K562 (cell line): Measurements from ENCODE around the gene SLC25A17. TPM values are rescaled to one million over a fixed set of nuclear protein-coding genes. Genes with fewer than 3 reads are reported as not detected.

Source experiments
- ATF7 ChIP-seq: fragments of 450-650 bp; IDR thresholded peaks from 2 replicates; pipeline ENCODE4 v1.7.1; 2014; ENCODE audit warnings: mild to moderate bottlenecking, moderate library complexity
- MEF2A ChIP-seq: IDR thresholded peaks from 2 replicates; pipeline ENCODE4 v1.6.1; 2011; ENCODE audit warnings: low read depth, mild to moderate bottlenecking, low read length, moderate library complexity; ENCODE audit not compliant: control insufficient read depth
- ZFP36 ChIP-seq: fragments of 150-350 bp; IDR thresholded peaks from 2 replicates; pipeline ENCODE4 v1.6.1; 2018; ENCODE audit warnings: low read length, low read depth; ENCODE audit not compliant: partially characterized antibody
- ZNF644 ChIP-seq: fragments of 200-800 bp; sonication (Bioruptor generic); IDR thresholded peaks from 2 replicates; pipeline ENCODE4 v1.6.1; 2016; ENCODE audit warnings: low read depth, missing genetic modification characterization, missing compliant biosample characterization
- polyA plus RNA-seq, 8 experiments: library from polyadenylated mRNA; depleted of rRNA in 4 of 8; stranded (reverse) in 5 of 8; unstranded in 3 of 8; fragments of >200 nt; fragmentation: Nextera tagmentation in 2 of 8; fragmentation: Illumina TruSeq in 1 of 8; extraction: Ambion mirVana in 2 of 8; extraction: Trizol in 1 of 8; gene quantifications; 2 replicates each; pipeline versions ENCODE4 v1.2.1 to v1.2.3, GENCODE V29; 2011 to 2014; ENCODE audit warnings: inconsistent platforms in 1 of 8, missing spikeins in 1 of 8
- total RNA-seq, 7 experiments: library from RNA; depleted of rRNA in 6 of 7; stranded (reverse); fragments of >200 nt in 6 of 7; fragmentation: Illumina TruSeq in 2 of 7; extraction: Trizol in 2 of 7; gene quantifications; 2 replicates each; pipeline versions ENCODE4 v1.2.1 to v1.2.3, GENCODE V29; 2011 to 2021; ENCODE audit warnings: low replicate concordance in 1 of 7
- TF ChIP-seq, protein P1 (sequence below): fragments of 450-650 bp; formaldehyde crosslinking; IDR thresholded peaks from 2 replicates; pipeline ENCODE4 v1.4.0; 2022; ENCODE audit warnings: missing genetic modification characterization
- TF ChIP-seq, protein P2 (sequence below): fragments of 450-650 bp; formaldehyde crosslinking; IDR thresholded peaks from 2 replicates; pipeline ENCODE4 v1.4.0; 2020; ENCODE audit warnings: mild to moderate bottlenecking, mixed read lengths
- TF ChIP-seq, protein P3 (sequence below), 2 experiments: fragments of 450-650 bp; formaldehyde crosslinking in 1 of 2; IDR thresholded peaks; 2 replicates each; pipeline versions ENCODE4 v1.4.0 to v1.6.1; 2014 to 2020; ENCODE audit warnings: mild to moderate bottlenecking in 2 of 2, borderline replicate concordance in 1 of 2, low read depth in 1 of 2
- TF ChIP-seq, protein P4 (sequence below), 2 experiments: IDR thresholded peaks; 2 replicates each; pipeline ENCODE4 v1.6.1; 2011; ENCODE audit warnings: borderline replicate concordance in 1 of 2, control low read depth in 1 of 2, low read depth in 1 of 2, low read length in 1 of 2, mild to moderate bottlenecking in 1 of 2, mixed read lengths in 1 of 2, moderate library complexity in 1 of 2; ENCODE audit not compliant: insufficient read depth in 1 of 2, insufficient read length in 1 of 2, poor library complexity in 1 of 2, severe bottlenecking in 1 of 2; ENCODE audit errors: extremely low read depth in 1 of 2
- TF ChIP-seq, protein P5 (sequence below): fragments of 250-450 bp; sonication (Bioruptor Pico); IDR thresholded peaks from 2 replicates; pipeline ENCODE4 v1.8.0; 2021; ENCODE audit warnings: moderate library complexity, mild to moderate bottlenecking, inconsistent platforms

Gene SLC25A17
- total and polyA plus RNA-seq, 9 of the 15 experiments (the other 6 are each of a cell fraction or from before 2014, with no cell fraction given): 32.6 to 136 (median 56.2) TPM

DNA sequence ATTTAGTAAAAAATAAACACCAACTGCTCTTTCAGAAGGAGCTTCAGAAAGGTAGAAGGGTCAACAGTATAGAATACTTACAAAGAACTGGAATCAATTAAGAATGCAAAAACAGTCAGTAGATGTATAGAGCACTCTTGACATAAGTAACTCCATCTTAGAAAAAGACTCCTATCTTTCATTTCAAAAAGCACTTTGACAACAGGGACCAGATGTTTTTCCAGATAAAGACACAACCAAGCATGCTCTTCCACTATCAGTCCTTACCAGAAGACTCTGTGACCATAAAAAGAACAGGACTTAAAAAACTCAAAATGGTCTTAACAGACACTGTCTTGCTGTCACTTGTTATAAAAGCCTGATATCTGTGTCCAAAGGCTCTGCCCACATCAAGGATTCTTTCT lies 5.2 kb downstream of the SLC25A17 start (continued):
- TF ChIP-seq ZNF644 (tag): peak; percentile 100
- TF ChIP-seq, protein P1, sequence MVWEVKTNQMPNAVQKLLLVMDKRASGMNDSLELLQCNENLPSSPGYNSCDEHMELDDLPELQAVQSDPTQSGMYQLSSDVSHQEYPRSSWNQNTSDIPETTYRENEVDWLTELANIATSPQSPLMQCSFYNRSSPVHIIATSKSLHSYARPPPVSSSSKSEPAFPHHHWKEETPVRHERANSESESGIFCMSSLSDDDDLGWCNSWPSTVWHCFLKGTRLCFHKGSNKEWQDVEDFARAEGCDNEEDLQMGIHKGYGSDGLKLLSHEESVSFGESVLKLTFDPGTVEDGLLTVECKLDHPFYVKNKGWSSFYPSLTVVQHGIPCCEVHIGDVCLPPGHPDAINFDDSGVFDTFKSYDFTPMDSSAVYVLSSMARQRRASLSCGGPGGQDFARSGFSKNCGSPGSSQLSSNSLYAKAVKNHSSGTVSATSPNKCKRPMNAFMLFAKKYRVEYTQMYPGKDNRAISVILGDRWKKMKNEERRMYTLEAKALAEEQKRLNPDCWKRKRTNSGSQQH: peak; percentile 99
- TF ChIP-seq, protein P2, sequence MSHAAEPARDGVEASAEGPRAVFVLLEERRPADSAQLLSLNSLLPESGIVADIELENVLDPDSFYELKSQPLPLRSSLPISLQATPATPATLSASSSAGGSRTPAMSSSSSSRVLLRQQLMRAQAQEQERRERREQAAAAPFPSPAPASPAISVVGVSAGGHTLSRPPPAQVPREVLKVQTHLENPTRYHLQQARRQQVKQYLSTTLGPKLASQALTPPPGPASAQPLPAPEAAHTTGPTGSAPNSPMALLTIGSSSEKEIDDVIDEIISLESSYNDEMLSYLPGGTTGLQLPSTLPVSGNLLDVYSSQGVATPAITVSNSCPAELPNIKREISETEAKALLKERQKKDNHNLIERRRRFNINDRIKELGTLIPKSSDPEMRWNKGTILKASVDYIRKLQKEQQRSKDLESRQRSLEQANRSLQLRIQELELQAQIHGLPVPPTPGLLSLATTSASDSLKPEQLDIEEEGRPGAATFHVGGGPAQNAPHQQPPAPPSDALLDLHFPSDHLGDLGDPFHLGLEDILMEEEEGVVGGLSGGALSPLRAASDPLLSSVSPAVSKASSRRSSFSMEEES: peak; percentile 87
- TF ChIP-seq, protein P3, sequence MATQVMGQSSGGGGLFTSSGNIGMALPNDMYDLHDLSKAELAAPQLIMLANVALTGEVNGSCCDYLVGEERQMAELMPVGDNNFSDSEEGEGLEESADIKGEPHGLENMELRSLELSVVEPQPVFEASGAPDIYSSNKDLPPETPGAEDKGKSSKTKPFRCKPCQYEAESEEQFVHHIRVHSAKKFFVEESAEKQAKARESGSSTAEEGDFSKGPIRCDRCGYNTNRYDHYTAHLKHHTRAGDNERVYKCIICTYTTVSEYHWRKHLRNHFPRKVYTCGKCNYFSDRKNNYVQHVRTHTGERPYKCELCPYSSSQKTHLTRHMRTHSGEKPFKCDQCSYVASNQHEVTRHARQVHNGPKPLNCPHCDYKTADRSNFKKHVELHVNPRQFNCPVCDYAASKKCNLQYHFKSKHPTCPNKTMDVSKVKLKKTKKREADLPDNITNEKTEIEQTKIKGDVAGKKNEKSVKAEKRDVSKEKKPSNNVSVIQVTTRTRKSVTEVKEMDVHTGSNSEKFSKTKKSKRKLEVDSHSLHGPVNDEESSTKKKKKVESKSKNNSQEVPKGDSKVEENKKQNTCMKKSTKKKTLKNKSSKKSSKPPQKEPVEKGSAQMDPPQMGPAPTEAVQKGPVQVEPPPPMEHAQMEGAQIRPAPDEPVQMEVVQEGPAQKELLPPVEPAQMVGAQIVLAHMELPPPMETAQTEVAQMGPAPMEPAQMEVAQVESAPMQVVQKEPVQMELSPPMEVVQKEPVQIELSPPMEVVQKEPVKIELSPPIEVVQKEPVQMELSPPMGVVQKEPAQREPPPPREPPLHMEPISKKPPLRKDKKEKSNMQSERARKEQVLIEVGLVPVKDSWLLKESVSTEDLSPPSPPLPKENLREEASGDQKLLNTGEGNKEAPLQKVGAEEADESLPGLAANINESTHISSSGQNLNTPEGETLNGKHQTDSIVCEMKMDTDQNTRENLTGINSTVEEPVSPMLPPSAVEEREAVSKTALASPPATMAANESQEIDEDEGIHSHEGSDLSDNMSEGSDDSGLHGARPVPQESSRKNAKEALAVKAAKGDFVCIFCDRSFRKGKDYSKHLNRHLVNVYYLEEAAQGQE (IDR thresholded peaks at IDR 0.05; ENCODE audit: borderline replicate concordance): no peak
- TF ChIP-seq, protein P3 (CRISPR knock-in tag; IDR thresholded peaks at IDR 0.05; ENCODE audit: low read depth): peak; percentile 82
- TF ChIP-seq, protein P4, sequence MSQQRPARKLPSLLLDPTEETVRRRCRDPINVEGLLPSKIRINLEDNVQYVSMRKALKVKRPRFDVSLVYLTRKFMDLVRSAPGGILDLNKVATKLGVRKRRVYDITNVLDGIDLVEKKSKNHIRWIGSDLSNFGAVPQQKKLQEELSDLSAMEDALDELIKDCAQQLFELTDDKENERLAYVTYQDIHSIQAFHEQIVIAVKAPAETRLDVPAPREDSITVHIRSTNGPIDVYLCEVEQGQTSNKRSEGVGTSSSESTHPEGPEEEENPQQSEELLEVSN (IDR thresholded peaks at IDR 0.05; ENCODE audit: borderline replicate concordance in 1 of 2, extremely low read depth in 1 of 2, insufficient read depth in 1 of 2, insufficient read length in 1 of 2, low read depth in 1 of 2, low read length in 1 of 2, poor library complexity in 1 of 2, severe bottlenecking in 1 of 2): no peak
- peak; percentile 88 for TF ChIP-seq MEF2A
- TF ChIP-seq, protein P5, sequence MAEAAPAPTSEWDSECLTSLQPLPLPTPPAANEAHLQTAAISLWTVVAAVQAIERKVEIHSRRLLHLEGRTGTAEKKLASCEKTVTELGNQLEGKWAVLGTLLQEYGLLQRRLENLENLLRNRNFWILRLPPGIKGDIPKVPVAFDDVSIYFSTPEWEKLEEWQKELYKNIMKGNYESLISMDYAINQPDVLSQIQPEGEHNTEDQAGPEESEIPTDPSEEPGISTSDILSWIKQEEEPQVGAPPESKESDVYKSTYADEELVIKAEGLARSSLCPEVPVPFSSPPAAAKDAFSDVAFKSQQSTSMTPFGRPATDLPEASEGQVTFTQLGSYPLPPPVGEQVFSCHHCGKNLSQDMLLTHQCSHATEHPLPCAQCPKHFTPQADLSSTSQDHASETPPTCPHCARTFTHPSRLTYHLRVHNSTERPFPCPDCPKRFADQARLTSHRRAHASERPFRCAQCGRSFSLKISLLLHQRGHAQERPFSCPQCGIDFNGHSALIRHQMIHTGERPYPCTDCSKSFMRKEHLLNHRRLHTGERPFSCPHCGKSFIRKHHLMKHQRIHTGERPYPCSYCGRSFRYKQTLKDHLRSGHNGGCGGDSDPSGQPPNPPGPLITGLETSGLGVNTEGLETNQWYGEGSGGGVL (CRISPR knock-in tag): peak; percentile 98
- 0 out of 2 replicates have a peak, but pooled peaks have one; percentile 37 for TF ChIP-seq ATF7
- no peak for TF ChIP-seq ZFP36
